CD14-positive monocyte (primary cell): ENCODE measurements around the gene SORD. TPM values are rescaled to one million over a fixed set of nuclear protein-coding genes. Genes with fewer than 3 reads are reported as not detected.
"Not testable (repeated sequence)": the region's sequence is repeated elsewhere in the genome, so short reads cannot be mapped to it uniquely, and the experiment has no call there.

Experiments used
- DNase-seq, 3 donors: peaks; one replicate each; pipeline ENCODE4 v3.0.0-alpha.2; 2011 to 2022
- H2AFZ ChIP-seq: 2 replicates; pipeline ENCODE4 v1.6.0; 2012; ENCODE audit warnings: mild to moderate bottlenecking, low read depth, low read length, inconsistent platforms; ENCODE audit not compliant: insufficient read depth, poor library complexity, severe bottlenecking
- H3K27ac ChIP-seq, 2 donors: 1 replicate in 1 of 2; 2 replicates in 1 of 2; pipeline ENCODE4 v1.5.1; 2012 to 2013; ENCODE audit warnings: low read length in 2 of 2, control low read depth in 1 of 2, inconsistent platforms in 1 of 2, low read depth in 1 of 2, mild to moderate bottlenecking in 1 of 2
- H3K27me3 ChIP-seq, 2 donors: one replicate each; pipeline versions ENCODE4 v1.6.0 to v1.6.1; 2011 to 2013; ENCODE audit warnings: low read length in 2 of 2; ENCODE audit not compliant: control insufficient read depth in 2 of 2, insufficient read depth in 2 of 2
- H3K36me3 ChIP-seq, 2 donors: replicated peaks in 1 of 2; 1 replicate in 1 of 2; 2 replicates in 1 of 2; pipeline versions ENCODE4 v1.5.1 to v1.6.1; 2012 to 2013; ENCODE audit warnings: low read length in 2 of 2, control low read depth in 1 of 2, inconsistent platforms in 1 of 2, mild to moderate bottlenecking in 1 of 2; ENCODE audit not compliant: insufficient read depth in 2 of 2, control insufficient read depth in 1 of 2
- H3K4me1 ChIP-seq, 2 donors: 1 replicate in 1 of 2; 2 replicates in 1 of 2; pipeline versions ENCODE4 v1.5.1 to v1.6.1; 2012 to 2013; ENCODE audit warnings: low read length in 2 of 2, control low read depth in 1 of 2, inconsistent platforms in 1 of 2, mild to moderate bottlenecking in 1 of 2, moderate library complexity in 1 of 2; ENCODE audit not compliant: insufficient read depth in 2 of 2, control insufficient read depth in 1 of 2
- H3K4me2 ChIP-seq: replicated peaks from 2 replicates; pipeline ENCODE3; 2012; ENCODE audit warnings: low read length, moderate library complexity, mild to moderate bottlenecking; ENCODE audit not compliant: poor library complexity, severe bottlenecking; ENCODE audit errors: extremely low read depth
- H3K4me3 ChIP-seq, 3 experiments: fragments of 200-600 bp in 1 of 3; sonication (generic) in 1 of 3; replicated peaks in 1 of 3; 1 replicate in 2 of 3; 2 replicates in 1 of 3; pipeline ENCODE4 v1.5.1; 2011 to 2013; ENCODE audit warnings: low read length in 3 of 3, mild to moderate bottlenecking in 3 of 3, control low read depth in 2 of 3, low read depth in 2 of 3, inconsistent platforms in 1 of 3, moderate library complexity in 1 of 3
- H3K79me2 ChIP-seq: 2 replicates; pipeline ENCODE4 v1.6.0; 2012; ENCODE audit warnings: mild to moderate bottlenecking, control low read depth, inconsistent platforms, low read length, moderate library complexity; ENCODE audit not compliant: insufficient read depth
- H3K9ac ChIP-seq: 2 replicates; pipeline ENCODE4 v1.6.0; 2017; ENCODE audit warnings: low read length, mild to moderate bottlenecking; ENCODE audit not compliant: insufficient read depth, poor library complexity, severe bottlenecking
- H3K9me3 ChIP-seq, 2 donors: replicated peaks in 1 of 2; 1 replicate in 1 of 2; 2 replicates in 1 of 2; pipeline versions ENCODE4 v1.5.1 to v1.6.1; 2012 to 2013; ENCODE audit warnings: low read length in 2 of 2, control low read depth in 1 of 2; ENCODE audit not compliant: control insufficient read depth in 1 of 2, insufficient read depth in 1 of 2
- H4K20me1 ChIP-seq: 2 replicates; pipeline ENCODE4 v1.6.0; 2012; ENCODE audit warnings: mild to moderate bottlenecking, low read length, control low read depth, moderate library complexity; ENCODE audit not compliant: insufficient read depth
- H3K27ac Mint-ChIP-seq, 7 donors: one replicate each; pipeline ENCODE4 v1.8.0; 2020; ENCODE audit warnings: mild to moderate bottlenecking in 7 of 7, mixed read lengths in 7 of 7, moderate library complexity in 6 of 7, inconsistent platforms in 2 of 7
- H3K27me3 Mint-ChIP-seq, 3 donors: one replicate each; pipeline ENCODE4 v1.8.0; 2021 to 2022; ENCODE audit warnings: low read depth in 3 of 3, mild to moderate bottlenecking in 3 of 3, mixed read lengths in 3 of 3, moderate library complexity in 3 of 3, inconsistent platforms in 1 of 3
- H3K36me3 Mint-ChIP-seq, 2 donors: one replicate each; pipeline ENCODE4 v1.8.0; 2020; ENCODE audit warnings: mixed read lengths in 2 of 2, inconsistent platforms in 1 of 2, mild to moderate bottlenecking in 1 of 2
- H3K4me1 Mint-ChIP-seq: one replicate; pipeline ENCODE4 v1.8.0; 2020; ENCODE audit warnings: mild to moderate bottlenecking, mixed read lengths
- H3K4me3 Mint-ChIP-seq, 2 donors: one replicate each; pipeline ENCODE4 v1.8.0; 2020; ENCODE audit warnings: mild to moderate bottlenecking in 2 of 2, mixed read lengths in 2 of 2, moderate library complexity in 1 of 2
- H3K9me3 Mint-ChIP-seq, 7 donors: one replicate each; pipeline ENCODE4 v1.8.0; 2020 to 2022; ENCODE audit warnings: mixed read lengths in 7 of 7, mild to moderate bottlenecking in 6 of 7, moderate library complexity in 6 of 7, inconsistent platforms in 2 of 7
- CTCF ChIP-seq: fragments of 200-600 bp; IDR thresholded peaks from one replicate; pipeline ENCODE4 v1.8.0; 2022; ENCODE audit warnings: antibody characterized with exemption, mild to moderate bottlenecking
- WGBS: methylation state at CpG from one replicate; pipeline ENCODE4 v1.1.5; 2013; ENCODE audit warnings: missing lambda C conversion rate; ENCODE audit not compliant: insufficient coverage; 5-methylcytosine and 5-hydroxymethylcytosine counted together
- intact Hi-C, 2 donors: fragments of 100-400 bp; cut with micrococcal nuclease; formaldehyde crosslinking; loops; one replicate each; pipeline versions ENCODE4 v1.15.0 to v1.15.1; 2023
- polyA plus RNA-seq, 3 donors: library from polyadenylated mRNA; depleted of rRNA in 1 of 3; unstranded in 2 of 3; stranded (reverse) in 1 of 3; fragments of 300-500 nt in 2 of 3; fragments of >200 nt in 1 of 3; fragmentation: Illumina TruSeq in 2 of 3; gene quantifications; 1 replicate in 2 of 3; 2 replicates in 1 of 3; pipeline ENCODE4 v1.2.3, GENCODE V29; 2012 to 2021

Gene SORD
- polyA plus RNA-seq, 3 donors, result 17.9 to 22.6 (median 21.7) TPM

GRCh38 chr15:45082412-45082811, 59.4 kb downstream of the SORD start:
- H3K4me2 ChIP-seq, H3K9me3 ChIP-seq, H3K27me3 Mint-ChIP-seq, H3K27ac ChIP-seq, H3K27ac Mint-ChIP-seq, intact Hi-C loops, H3K36me3 Mint-ChIP-seq, H3K36me3 ChIP-seq, H3K79me2 ChIP-seq, H3K9ac ChIP-seq, H3K27me3 ChIP-seq, H4K20me1 ChIP-seq, DNase-seq, H3K4me3 ChIP-seq, H2AFZ ChIP-seq, H3K4me3 Mint-ChIP-seq, H3K9me3 Mint-ChIP-seq, H3K4me1 Mint-ChIP-seq, H3K4me1 ChIP-seq: not testable (repeated sequence)
- no CpG with 5 or more reads among the region's 10 CpGs for WGBS

GRCh38 chr15:45083223-45083622, 60.2 kb downstream of the SORD start:
- H3K9me3 ChIP-seq, result no peaks in the 10 kb centered on the region
- intact Hi-C loops, result no loop called here
- no peak overlapping the region for H3K4me2 ChIP-seq
- no peaks in the 10 kb centered on the region for H4K20me1 ChIP-seq
- no peak for TF ChIP-seq CTCF
- Mint-ChIP-seq H3K4me3 (no peak overlapping the region), H3K27me3 (peaks cover 0 to 8% (median 0%) of the 10 kb centered on the region in 3 donors), H3K9me3 (peaks cover 0 to 1% (median 0%) of the 10 kb centered on the region in 7 donors), H3K27ac (no peak overlapping the region), H3K4me1 (no peaks in the 10 kb centered on the region), H3K36me3 (no peaks in the 10 kb centered on the region)
- no peak overlapping the region for H3K27ac ChIP-seq
- no peak overlapping the region for H2AFZ ChIP-seq
- no peaks in the 10 kb centered on the region for H3K36me3 ChIP-seq
- no peak overlapping the region for H3K9ac ChIP-seq
- no peaks in the 10 kb centered on the region for H3K27me3 ChIP-seq
- no peaks in the 10 kb centered on the region for H3K79me2 ChIP-seq
- DNase-seq, result no peak
- H3K4me3 ChIP-seq, result no peak overlapping the region
- no peaks in the 10 kb centered on the region for H3K4me1 ChIP-seq
